HepG2 (cell line): ENCODE data around the gene TRIM8. TPM values are rescaled to one million over a fixed set of nuclear protein-coding genes. Genes with fewer than 3 reads are reported as not detected.

Source experiments
- CBFB ChIP-seq: sonication (generic); formaldehyde crosslinking; IDR thresholded peaks from 2 replicates; pipeline ENCODE4 v1.4.0; 2020; ENCODE audit warnings: missing genetic modification reagents
- EED ChIP-seq: sonication (generic); formaldehyde crosslinking; IDR thresholded peaks from 2 replicates; pipeline ENCODE4 v1.5.0; 2020; ENCODE audit warnings: mild to moderate bottlenecking, missing genetic modification reagents
- FOXJ3 ChIP-seq: sonication (generic); formaldehyde crosslinking; IDR thresholded peaks from 2 replicates; pipeline ENCODE4 v1.4.0; 2020; ENCODE audit warnings: missing genetic modification reagents, mild to moderate bottlenecking, borderline replicate concordance
- GATA4 ChIP-seq: sonication (generic); IDR thresholded peaks from 2 replicates; pipeline ENCODE4 v1.6.1; 2016; ENCODE audit warnings: antibody characterized with exemption, low read depth, borderline replicate concordance
- HOXA9 ChIP-seq: sonication (generic); formaldehyde crosslinking; IDR thresholded peaks from 2 replicates; pipeline ENCODE4 v1.8.1; 2022; ENCODE audit warnings: missing genetic modification reagents, mild to moderate bottlenecking, moderate library complexity, borderline replicate concordance
- KLF12 ChIP-seq: sonication (generic); formaldehyde crosslinking; IDR thresholded peaks from 2 replicates; pipeline ENCODE4 v1.4.0; 2020; ENCODE audit warnings: missing genetic modification reagents, borderline replicate concordance
- MAFF ChIP-seq: IDR thresholded peaks from 2 replicates; pipeline ENCODE4 v1.6.1; 2011; ENCODE audit warnings: low read depth, low read length, improper control_type of control experiment
- NKX3-1 ChIP-seq: sonication (generic); formaldehyde crosslinking; IDR thresholded peaks from 2 replicates; pipeline ENCODE4 v1.5.0; 2020; ENCODE audit warnings: missing genetic modification reagents
- NONO ChIP-seq, 2 experiments: fragments of 450-650 bp in 1 of 2; sonication (generic) in 1 of 2; formaldehyde crosslinking in 1 of 2; IDR thresholded peaks in 1 of 2; conservative IDR thresholded peaks in 1 of 2; 2 replicates each; pipeline versions ENCODE4 v1.6.1 to v1.8.0; 2017 to 2022; ENCODE audit warnings: mild to moderate bottlenecking in 1 of 2, missing genetic modification reagents in 1 of 2, moderate library complexity in 1 of 2
- NR2C2 ChIP-seq: sonication (generic); formaldehyde crosslinking; IDR thresholded peaks from 2 replicates; pipeline ENCODE4 v1.4.0; 2020; ENCODE audit warnings: missing genetic modification reagents, mild to moderate bottlenecking, moderate library complexity, borderline replicate concordance
- NR2F2 ChIP-seq: IDR thresholded peaks from 2 replicates; pipeline ENCODE4 v1.6.1; 2012; ENCODE audit warnings: low read depth, inconsistent platforms, borderline replicate concordance
- ONECUT2 ChIP-seq: sonication (generic); formaldehyde crosslinking; IDR thresholded peaks from 2 replicates; pipeline ENCODE4 v1.4.0; 2020; ENCODE audit warnings: missing genetic modification reagents
- PPARG ChIP-seq: conservative IDR thresholded peaks from 2 replicates; pipeline ENCODE4 v1.6.1; 2016; ENCODE audit warnings: missing biosample characterization, missing genetic modification reagents
- PRPF4 ChIP-seq: fragments of 200-400 bp; formaldehyde crosslinking; IDR thresholded peaks from 2 replicates; pipeline ENCODE4 v1.6.1; 2016; ENCODE audit warnings: low read length, low read depth; ENCODE audit not compliant: poor library complexity, severe bottlenecking
- SOX6 ChIP-seq, 2 experiments: fragments of 450-650 bp in 1 of 2; sonication (generic) in 1 of 2; formaldehyde crosslinking in 1 of 2; IDR thresholded peaks; 2 replicates each; pipeline versions ENCODE4 v1.4.0 to v1.6.1; 2017 to 2020; ENCODE audit warnings: antibody characterized with exemption in 1 of 2, mild to moderate bottlenecking in 1 of 2, missing genetic modification reagents in 1 of 2
- TGIF2 ChIP-seq: IDR thresholded peaks from 2 replicates; pipeline ENCODE4 v1.6.1; 2016; ENCODE audit warnings: control low read depth, missing compliant biosample characterization
- YY1 ChIP-seq: IDR thresholded peaks from 2 replicates; pipeline ENCODE4 v1.6.1; 2011; ENCODE audit warnings: low read length, low read depth, moderate library complexity, mild to moderate bottlenecking; ENCODE audit not compliant: insufficient read depth, insufficient replicate concordance
- ZFP82 ChIP-seq: sonication (generic); formaldehyde crosslinking; IDR thresholded peaks from 2 replicates; pipeline ENCODE4 v1.5.1; 2020; ENCODE audit warnings: mild to moderate bottlenecking, missing genetic modification reagents, borderline replicate concordance
- ZFP91 ChIP-seq: sonication (generic); formaldehyde crosslinking; IDR thresholded peaks from 2 replicates; pipeline ENCODE4 v1.9.0; 2022; ENCODE audit warnings: missing genetic modification reagents, mild to moderate bottlenecking, borderline replicate concordance
- ZNF10 ChIP-seq: sonication (generic); formaldehyde crosslinking; IDR thresholded peaks from 2 replicates; pipeline ENCODE4 v1.4.0; 2020; ENCODE audit warnings: mild to moderate bottlenecking, low read depth, missing genetic modification reagents, borderline replicate concordance
- ZNF383 ChIP-seq: sonication (generic); formaldehyde crosslinking; IDR thresholded peaks from 2 replicates; pipeline ENCODE4 v1.4.0; 2020; ENCODE audit warnings: missing genetic modification reagents, mild to moderate bottlenecking, borderline replicate concordance
- ZNF75D ChIP-seq: sonication (generic); formaldehyde crosslinking; IDR thresholded peaks from 2 replicates; pipeline ENCODE4 v1.8.1; 2023; ENCODE audit warnings: missing genetic modification reagents, mild to moderate bottlenecking, borderline replicate concordance
- ZNF784 ChIP-seq: sonication (generic); formaldehyde crosslinking; IDR thresholded peaks from 2 replicates; pipeline ENCODE4 v1.5.1; 2020; ENCODE audit warnings: missing genetic modification reagents, mild to moderate bottlenecking, borderline replicate concordance
- polyA plus RNA-seq, 8 experiments: library from polyadenylated mRNA; depleted of rRNA in 3 of 8; stranded (reverse) in 7 of 8; unstranded in 1 of 8; fragments of >200 nt; fragmentation: Illumina TruSeq in 4 of 8; extraction: Trizol in 4 of 8; gene quantifications; 2 replicates each; pipeline versions ENCODE4 v1.2.1 to v1.2.3, GENCODE V29; 2011 to 2016; ENCODE audit warnings: low read depth in 4 of 8, missing spikeins in 1 of 8, mixed read lengths in 1 of 8; ENCODE audit not compliant: insufficient read depth in 1 of 8
- total RNA-seq, 5 experiments: library from RNA; depleted of rRNA; stranded (reverse); fragments of >200 nt; fragmentation: Illumina TruSeq; extraction: Trizol; gene quantifications; 2 replicates each; pipeline ENCODE4 v1.2.3, GENCODE V29; 2016; ENCODE audit warnings: low read depth in 1 of 5
- TF ChIP-seq, protein P1 (sequence below): sonication (generic); formaldehyde crosslinking; IDR thresholded peaks from 2 replicates; pipeline ENCODE4 v1.4.0; 2020; ENCODE audit warnings: missing genetic modification reagents
- TF ChIP-seq, protein P2 (sequence below): sonication (generic); formaldehyde crosslinking; IDR thresholded peaks from 2 replicates; pipeline ENCODE4 v1.8.1; 2023; ENCODE audit warnings: missing genetic modification reagents, mild to moderate bottlenecking, borderline replicate concordance

TRIM8 gene
- total and polyA plus RNA-seq, 2 of the 13 experiments (the other 11 are each of a cell fraction or from before 2014, with no cell fraction given), result 38.9 to 66.5 TPM

DNA sequence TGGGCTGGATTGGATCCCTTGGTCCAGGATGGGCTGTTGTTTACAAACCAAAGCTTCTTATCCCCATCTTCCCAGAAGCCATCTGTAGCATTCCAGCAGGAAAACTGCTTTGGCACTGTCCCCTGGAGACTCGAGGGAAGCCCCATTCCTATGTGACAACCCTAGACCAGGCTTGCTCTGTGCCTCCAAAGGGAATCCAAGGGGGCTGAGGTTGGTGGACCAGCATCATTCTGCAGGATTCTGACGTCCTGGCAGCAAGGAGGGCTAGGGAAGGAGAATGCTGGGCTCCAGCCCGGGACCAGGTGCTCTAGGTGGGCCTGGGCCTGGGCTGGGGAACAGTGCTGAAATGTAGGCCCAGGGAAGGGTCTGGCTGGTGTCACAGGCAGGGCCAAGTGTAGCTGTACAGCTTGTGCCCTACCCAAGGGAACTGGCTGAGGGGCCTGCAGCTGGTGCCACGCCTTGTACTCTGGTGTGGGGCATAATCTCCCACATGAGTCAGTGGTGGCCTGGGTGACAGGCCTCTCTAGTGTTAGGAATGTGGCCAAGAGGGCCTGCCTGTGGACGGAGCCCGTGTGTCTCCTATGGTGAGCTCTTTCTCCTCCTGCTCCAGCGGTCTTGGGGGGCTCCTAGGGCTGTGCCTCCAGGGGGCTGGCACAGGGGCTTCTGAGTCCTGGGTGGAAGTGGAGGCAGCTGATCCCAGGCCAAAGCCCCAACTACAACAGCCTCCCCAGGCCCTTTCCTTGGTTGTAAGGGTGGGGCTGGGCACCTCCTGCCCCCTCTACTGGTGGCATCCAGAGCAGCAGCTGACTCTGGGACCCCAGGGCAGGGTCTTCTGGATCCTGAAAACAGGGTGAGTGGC, 25.2 kb downstream of the TRIM8 start (continued):
- TF ChIP-seq, protein P1, sequence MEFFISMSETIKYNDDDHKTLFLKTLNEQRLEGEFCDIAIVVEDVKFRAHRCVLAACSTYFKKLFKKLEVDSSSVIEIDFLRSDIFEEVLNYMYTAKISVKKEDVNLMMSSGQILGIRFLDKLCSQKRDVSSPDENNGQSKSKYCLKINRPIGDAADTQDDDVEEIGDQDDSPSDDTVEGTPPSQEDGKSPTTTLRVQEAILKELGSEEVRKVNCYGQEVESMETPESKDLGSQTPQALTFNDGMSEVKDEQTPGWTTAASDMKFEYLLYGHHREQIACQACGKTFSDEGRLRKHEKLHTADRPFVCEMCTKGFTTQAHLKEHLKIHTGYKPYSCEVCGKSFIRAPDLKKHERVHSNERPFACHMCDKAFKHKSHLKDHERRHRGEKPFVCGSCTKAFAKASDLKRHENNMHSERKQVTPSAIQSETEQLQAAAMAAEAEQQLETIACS, result no peak; the same call in 1 of the 2 replicates
- TF ChIP-seq YY1 (no peak), SOX6 (IDR thresholded peaks at IDR 0.05) (no peak), SOX6 (CRISPR knock-in tag; IDR thresholded peaks at IDR 0.05) (peak; percentile 23; the same call in 1 of the 2 replicates), ZFP91 (peak; percentile 48; the same call in 1 of the 2 replicates), ZFP82 (CRISPR knock-in tag) (no peak), GATA4 (no peak), KLF12 (CRISPR knock-in tag) (0 out of 2 replicates have a peak, but pooled peaks have one; percentile 49), NR2F2 (no peak), ZNF10 (no peak), ZNF75D (no peak), PPARG (CRISPR knock-in tag) (no peak), MAFF (no peak), NR2C2 (CRISPR knock-in tag) (no peak), ONECUT2 (CRISPR knock-in tag) (no peak), HOXA9 (CRISPR knock-in tag) (no peak), CBFB (CRISPR knock-in tag) (no peak), TGIF2 (CRISPR knock-in tag) (no peak), NONO (IDR thresholded peaks at IDR 0.05) (no peak), NONO (CRISPR knock-in tag; conservative IDR thresholded peaks at IDR 0.05) (no peak), EED (no peak), NKX3-1 (CRISPR knock-in tag) (no peak), FOXJ3 (CRISPR knock-in tag) (no peak), PRPF4 (no peak), ZNF383 (CRISPR knock-in tag) (no peak), ZNF784 (CRISPR knock-in tag) (no peak)
- TF ChIP-seq, protein P2, sequence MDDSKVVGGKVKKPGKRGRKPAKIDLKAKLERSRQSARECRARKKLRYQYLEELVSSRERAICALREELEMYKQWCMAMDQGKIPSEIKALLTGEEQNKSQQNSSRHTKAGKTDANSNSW (CRISPR knock-in tag), result no peak
